K562 (cell line): ENCODE measurements around the gene PRRG1. TPM values are rescaled to one million over a fixed set of nuclear protein-coding genes. Genes with fewer than 3 reads are reported as not detected.

Experiments used
- ATAC-seq: fragments of 200-7000 bp; cut with Tn5 transposase; 3 replicates; pipeline ENCODE4 v1.9.1; 2020; ENCODE audit warnings: moderate library complexity
- BruUV-seq: library from RNA; stranded (reverse); fragments of 400-500 nt; replicated peaks from 2 replicates; lab custom pipeline; 2021; lab: Mats Ljungman, UMichigan
- CTCF ChIA-PET: fragments of 300-600 bp; formaldehyde crosslinking; extraction: SDS; loops from one replicate; lab custom pipeline; 2021; ENCODE audit warnings: low intra/inter-chr PET ratio; lab: Yijun Ruan, JAX
- POLR2A ChIA-PET: fragments of 300-600, 350-650 bp; sonication (Branson Sonifier 250); formaldehyde crosslinking; extraction: SDS; loops from one replicate; lab custom pipeline; 2021; ENCODE audit warnings: antibody characterized with exemption, inconsistent platforms; lab: Yijun Ruan, JAX
- DNase-seq, 4 experiments: peaks; one replicate each; pipeline versions ENCODE4 v3.0.0 to v3.0.0-alpha.2; 2011 to 2018; ENCODE audit warnings: low spot score in 3 of 4, mixed read lengths in 3 of 4; ENCODE audit errors: extremely low read depth in 1 of 4
- FAIRE-seq: peaks from 2 replicates; lab custom pipeline; 2011; peaks lifted over from hg19 to GRCh38; lab: Jason Lieb, UNC
- H2AFZ ChIP-seq: 2 replicates; pipeline ENCODE4 v1.6.0; 2011; ENCODE audit warnings: low read depth, low read length, control low read depth, inconsistent platforms
- H3K27ac ChIP-seq: fragments of 200-600 bp; 3 replicates; pipeline ENCODE4 v1.8.0; 2011; ENCODE audit warnings: low read depth, mild to moderate bottlenecking, control low read depth, inconsistent platforms, low read length, moderate library complexity, mixed read lengths; ENCODE audit errors: extremely low read depth
- H3K27me3 ChIP-seq, 2 experiments: fragments of 300-600 bp in 1 of 2; 2 replicates in 1 of 2; 3 replicates in 1 of 2; pipeline versions ENCODE4 v1.6.0 to v1.8.0; 2011; ENCODE audit warnings: inconsistent platforms in 2 of 2, low read length in 2 of 2, mild to moderate bottlenecking in 1 of 2, mixed read lengths in 1 of 2, moderate library complexity in 1 of 2; ENCODE audit not compliant: control insufficient read depth in 2 of 2, insufficient read depth in 2 of 2
- H3K36me3 ChIP-seq: fragments of 300-600 bp; 3 replicates; pipeline ENCODE4 v1.8.0; 2011; ENCODE audit warnings: mild to moderate bottlenecking, low read length, inconsistent platforms; ENCODE audit not compliant: control insufficient read depth, insufficient read depth
- H3K4me1 ChIP-seq, 2 experiments: fragments of 200-600 bp in 1 of 2; replicated peaks in 1 of 2; 2 replicates in 1 of 2; 3 replicates in 1 of 2; pipeline versions ENCODE4 v1.5.1 to v1.8.0; 2011; ENCODE audit warnings: inconsistent platforms in 2 of 2, low read length in 2 of 2, mild to moderate bottlenecking in 1 of 2, mixed read lengths in 1 of 2, moderate library complexity in 1 of 2; ENCODE audit not compliant: control insufficient read depth in 2 of 2, insufficient read depth in 2 of 2
- H3K4me2 ChIP-seq: 2 replicates; pipeline ENCODE4 v1.6.1; 2011; ENCODE audit warnings: low read length, control low read depth, inconsistent platforms, mixed read lengths; ENCODE audit not compliant: insufficient read depth
- H3K4me3 ChIP-seq: fragments of 200-600 bp; sonication (generic), shearing (Covaris generic); 2 replicates; pipeline ENCODE4 v1.5.1; 2016; ENCODE audit warnings: control low read depth, inconsistent platforms
- H3K79me2 ChIP-seq: fragments of 200-600 bp; 3 replicates; pipeline ENCODE4 v1.8.0; 2011; ENCODE audit warnings: low read length, inconsistent platforms; ENCODE audit not compliant: control insufficient read depth, insufficient read depth
- H3K9ac ChIP-seq, 2 experiments: 2 replicates each; pipeline versions ENCODE4 v1.6.0 to v1.6.1; 2011; ENCODE audit warnings: low read depth in 2 of 2, low read length in 2 of 2, control low read depth in 1 of 2, inconsistent platforms in 1 of 2, mild to moderate bottlenecking in 1 of 2, mixed read lengths in 1 of 2; ENCODE audit not compliant: insufficient read depth in 1 of 2
- H3K9me1 ChIP-seq: one replicate; pipeline ENCODE4 v1.6.0; 2011; ENCODE audit warnings: inconsistent platforms, mild to moderate bottlenecking, low read length, moderate library complexity; ENCODE audit not compliant: control insufficient read depth, insufficient read depth
- H3K9me3 ChIP-seq: replicated peaks from 2 replicates; pipeline ENCODE4 v1.5.1; 2011; ENCODE audit warnings: low read depth, low read length, inconsistent platforms; ENCODE audit not compliant: control insufficient read depth, insufficient read depth
- H4K20me1 ChIP-seq: replicated peaks from 2 replicates; pipeline ENCODE4 v1.6.1; 2011; ENCODE audit warnings: low read length, inconsistent platforms, mixed read lengths; ENCODE audit not compliant: control insufficient read depth, insufficient read depth
- CGGBP1 ChIP-seq: fragments of 250-450 bp; sonication (Bioruptor Pico); IDR thresholded peaks from 2 replicates; pipeline ENCODE4 v1.9.0; 2021; ENCODE audit warnings: mild to moderate bottlenecking
- CHD4 ChIP-seq: fragments of 200-600 bp; sonication (generic); IDR thresholded peaks from 3 replicates; pipeline ENCODE4 v1.6.1; 2012; ENCODE audit warnings: low read depth, mild to moderate bottlenecking, mixed read lengths, low read length, inconsistent platforms; ENCODE audit not compliant: insufficient read depth, insufficient replicate concordance, poor library complexity, severe bottlenecking
- FOXM1 ChIP-seq, 2 experiments: fragments of 450-650 bp in 1 of 2; sonication (generic) in 1 of 2; formaldehyde crosslinking in 1 of 2; IDR thresholded peaks; 2 replicates each; pipeline versions ENCODE4 v1.6.1 to v1.9.0; 2017 to 2022; ENCODE audit warnings: low read depth in 2 of 2, mild to moderate bottlenecking in 2 of 2, missing genetic modification reagents in 1 of 2, moderate library complexity in 1 of 2
- MAFK ChIP-seq: IDR thresholded peaks from 2 replicates; pipeline ENCODE4 v1.6.1; 2011; ENCODE audit warnings: low read length, improper control_type of control experiment
- MTA3 ChIP-seq: fragments of 450-650 bp; formaldehyde crosslinking; IDR thresholded peaks from 2 replicates; pipeline ENCODE4 v1.6.1; 2017; ENCODE audit warnings: mild to moderate bottlenecking, borderline replicate concordance
- NCOR1 ChIP-seq: fragments of 450-650 bp; IDR thresholded peaks from 2 replicates; pipeline ENCODE4 v1.6.1; 2016; ENCODE audit warnings: mild to moderate bottlenecking, moderate library complexity
- NFATC3 ChIP-seq: fragments of 450-650 bp; IDR thresholded peaks from 2 replicates; pipeline ENCODE4 v1.6.1; 2017; ENCODE audit warnings: mild to moderate bottlenecking
- NUFIP1 ChIP-seq: fragments of 450-650 bp; IDR thresholded peaks from 2 replicates; pipeline ENCODE4 v1.6.1; 2018; ENCODE audit not compliant: partially characterized antibody
- RFX1 ChIP-seq: fragments of 450-650 bp; IDR thresholded peaks from 2 replicates; pipeline ENCODE4 v1.6.1; 2016; ENCODE audit warnings: mild to moderate bottlenecking, moderate library complexity
- TARDBP ChIP-seq: fragments of 450-650 bp; IDR thresholded peaks from 2 replicates; pipeline ENCODE4 v1.6.1; 2016
- TCF7 ChIP-seq: sonication (generic); IDR thresholded peaks from 2 replicates; pipeline ENCODE4 v1.6.1; 2016; ENCODE audit warnings: antibody characterized with exemption, borderline replicate concordance
- XRCC3 ChIP-seq: fragments of 450-650 bp; IDR thresholded peaks from 2 replicates; pipeline ENCODE4 v1.6.1; 2017; ENCODE audit warnings: mild to moderate bottlenecking, moderate library complexity
- YBX1 ChIP-seq: fragments of 450-650 bp; IDR thresholded peaks from 2 replicates; pipeline ENCODE4 v1.7.1; 2016; ENCODE audit warnings: mild to moderate bottlenecking
- ZBTB1 ChIP-seq: sonication (generic); formaldehyde crosslinking; IDR thresholded peaks from 2 replicates; pipeline ENCODE4 v1.8.1; 2023; ENCODE audit warnings: missing genetic modification reagents, low read depth, mild to moderate bottlenecking, borderline replicate concordance
- ZNF41 ChIP-seq: fragments of 250-450 bp; sonication (Bioruptor Pico); conservative IDR thresholded peaks from 2 replicates; pipeline ENCODE4 v1.4.0; 2020; ENCODE audit warnings: mild to moderate bottlenecking
- ZNF79 ChIP-seq: fragments of 250-450 bp; sonication (Bioruptor Pico); IDR thresholded peaks from 2 replicates; pipeline ENCODE4 v1.4.0; 2020; ENCODE audit warnings: low read depth, mild to moderate bottlenecking, moderate library complexity
- WGBS: fragments of 100-300 bp; shearing (Covaris generic); methylation state at CpG from one replicate; pipeline ENCODE4 v1.1.6; 2016; ENCODE audit warnings: low coverage, mixed read lengths; ENCODE audit not compliant: insufficient coverage; ENCODE audit errors: missing lambda C conversion rate; 5-methylcytosine and 5-hydroxymethylcytosine counted together
- in situ Hi-C: fragments of 300-500 bp; cut with MboI; formaldehyde crosslinking; loops from 4 replicates; pipeline ENCODE4 v1.15.0; 2018; ENCODE audit warnings: inconsistent platforms, mixed read lengths
- intact Hi-C: fragments of 100-400 bp; cut with micrococcal nuclease; formaldehyde crosslinking; loops from 2 replicates; pipeline ENCODE4 v1.14.2; 2022
- polyA plus RNA-seq, 8 experiments: library from polyadenylated mRNA; depleted of rRNA in 4 of 8; stranded (reverse) in 5 of 8; unstranded in 3 of 8; fragments of >200 nt; fragmentation: Nextera tagmentation in 2 of 8; fragmentation: Illumina TruSeq in 1 of 8; extraction: Ambion mirVana in 2 of 8; extraction: Trizol in 1 of 8; gene quantifications; 2 replicates each; pipeline versions ENCODE4 v1.2.1 to v1.2.3, GENCODE V29; 2011 to 2014; ENCODE audit warnings: inconsistent platforms in 1 of 8, missing spikeins in 1 of 8
- total RNA-seq, 7 experiments: library from RNA; depleted of rRNA in 6 of 7; stranded (reverse); fragments of >200 nt in 6 of 7; fragmentation: Illumina TruSeq in 2 of 7; extraction: Trizol in 2 of 7; gene quantifications; 2 replicates each; pipeline versions ENCODE4 v1.2.1 to v1.2.3, GENCODE V29; 2011 to 2021; ENCODE audit warnings: low replicate concordance in 1 of 7

PRRG1 gene
- total and polyA plus RNA-seq, 9 of the 15 experiments (the other 6 are each of a cell fraction or from before 2014, with no cell fraction given), result 1.7 to 11.8 (median 4.2) TPM

GRCh38 chrX:37468124-37468739, 119.1 kb downstream of the PRRG1 start:
- H3K27me3 ChIP-seq, result no peaks in the 10 kb centered on the region

More at GRCh38 chrX:37468124-37468739, 119.1 kb downstream of the PRRG1 start:
- DNase-seq (no peak), FAIRE-seq (no peak)
- H4K20me1 ChIP-seq, result no peaks in the 10 kb centered on the region
- no peak overlapping the region for H3K9ac ChIP-seq
- CTCF ChIA-PET, result no interaction called here
- WGBS, result 55% methylated on average over 2 of the region's 3 CpGs
- no peak overlapping the region for H3K4me3 ChIP-seq
- no peaks in the 10 kb centered on the region for H3K36me3 ChIP-seq
- POLR2A ChIA-PET, result no interaction called here
- no peak overlapping the region for H2AFZ ChIP-seq
- in situ Hi-C loops (no loop called here), intact Hi-C loops (no loop called here)
- no peaks in the 10 kb centered on the region for H3K4me1 ChIP-seq
- TF ChIP-seq ZNF79 (CRISPR knock-in tag) (no peak), NFATC3 (no peak), MAFK (no peak), RFX1 (no peak), MTA3 (no peak), TCF7 (no peak), YBX1 (no peak), CHD4 (no peak), CGGBP1 (CRISPR knock-in tag) (no peak), TARDBP (no peak), NUFIP1 (no peak), NCOR1 (no peak), ZNF41 (CRISPR knock-in tag) (no peak), FOXM1 (IDR thresholded peaks at IDR 0.05; ENCODE audit: low read depth) (no peak), FOXM1 (CRISPR knock-in tag; IDR thresholded peaks at IDR 0.05; ENCODE audit: low read depth) (no peak), XRCC3 (no peak), ZBTB1 (CRISPR knock-in tag) (no peak)
- TF ChIP-seq, all 486 proteins: peak for 0
- Histone ChIP-seq H3K79me2 (no peaks in the 10 kb centered on the region), H3K27ac (no peak overlapping the region), H3K4me2 (no peak overlapping the region), H3K9me1 (no peaks in the 10 kb centered on the region), H3K9me3 (no peaks in the 10 kb centered on the region)
- no TSS peak for BruUV-seq
- no peak for ATAC-seq
